NB4 (cell line): ENCODE data around the gene DHRS12.

Experiments used
- DNase-seq: peaks from one replicate; pipeline ENCODE4 v3.0.0; 2010; ENCODE audit warnings: low read depth
- H3K4me3 ChIP-seq: one replicate; pipeline ENCODE4 v1.5.1; 2011; ENCODE audit warnings: mild to moderate bottlenecking, low read depth, low read length, moderate library complexity
- MYC ChIP-seq: IDR thresholded peaks from 2 replicates; pipeline ENCODE4 v1.6.1; 2011; ENCODE audit warnings: low read depth, low read length
- POLR2A ChIP-seq: IDR thresholded peaks from 2 replicates; pipeline ENCODE4 v1.6.1; 2011; ENCODE audit warnings: mild to moderate bottlenecking; ENCODE audit not compliant: insufficient read length; ENCODE audit errors: extremely low read depth
- TF ChIP-seq, protein P1 (sequence below): IDR thresholded peaks from 2 replicates; pipeline ENCODE4 v1.6.1; 2011; ENCODE audit warnings: low read depth, low read length
- TF ChIP-seq, protein P2 (sequence below): IDR thresholded peaks from one replicate; pipeline ENCODE4 v1.5.1; 2012; ENCODE audit warnings: low read depth, low read length

The DHRS12 gene

DNA sequence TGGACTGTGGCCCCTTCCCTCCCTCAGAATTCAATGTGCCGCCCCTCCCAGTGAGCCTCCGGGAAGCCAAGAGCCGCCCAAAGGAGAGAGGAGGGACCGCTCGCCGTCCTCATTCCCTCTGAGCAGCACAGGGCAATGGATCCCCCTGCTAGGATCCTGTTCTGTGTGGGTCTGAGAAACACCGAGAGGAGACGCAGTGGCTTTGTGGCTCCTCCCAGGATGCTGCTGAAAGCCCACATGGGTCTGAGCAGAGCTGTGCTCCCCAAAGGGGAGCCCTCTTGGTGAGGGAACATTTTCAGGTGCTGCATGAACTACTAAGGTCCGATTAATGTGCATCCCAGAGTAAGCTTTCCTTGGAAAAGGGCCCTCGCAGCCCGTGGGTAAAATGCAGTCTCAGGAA is 30.4 kb downstream of the DHRS12 start:
- no peak overlapping the region for H3K4me3 ChIP-seq
- TF ChIP-seq POLR2A, result no peak
- TF ChIP-seq, protein P1, sequence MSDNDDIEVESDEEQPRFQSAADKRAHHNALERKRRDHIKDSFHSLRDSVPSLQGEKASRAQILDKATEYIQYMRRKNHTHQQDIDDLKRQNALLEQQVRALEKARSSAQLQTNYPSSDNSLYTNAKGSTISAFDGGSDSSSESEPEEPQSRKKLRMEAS, result no peak
- TF ChIP-seq, protein P2, sequence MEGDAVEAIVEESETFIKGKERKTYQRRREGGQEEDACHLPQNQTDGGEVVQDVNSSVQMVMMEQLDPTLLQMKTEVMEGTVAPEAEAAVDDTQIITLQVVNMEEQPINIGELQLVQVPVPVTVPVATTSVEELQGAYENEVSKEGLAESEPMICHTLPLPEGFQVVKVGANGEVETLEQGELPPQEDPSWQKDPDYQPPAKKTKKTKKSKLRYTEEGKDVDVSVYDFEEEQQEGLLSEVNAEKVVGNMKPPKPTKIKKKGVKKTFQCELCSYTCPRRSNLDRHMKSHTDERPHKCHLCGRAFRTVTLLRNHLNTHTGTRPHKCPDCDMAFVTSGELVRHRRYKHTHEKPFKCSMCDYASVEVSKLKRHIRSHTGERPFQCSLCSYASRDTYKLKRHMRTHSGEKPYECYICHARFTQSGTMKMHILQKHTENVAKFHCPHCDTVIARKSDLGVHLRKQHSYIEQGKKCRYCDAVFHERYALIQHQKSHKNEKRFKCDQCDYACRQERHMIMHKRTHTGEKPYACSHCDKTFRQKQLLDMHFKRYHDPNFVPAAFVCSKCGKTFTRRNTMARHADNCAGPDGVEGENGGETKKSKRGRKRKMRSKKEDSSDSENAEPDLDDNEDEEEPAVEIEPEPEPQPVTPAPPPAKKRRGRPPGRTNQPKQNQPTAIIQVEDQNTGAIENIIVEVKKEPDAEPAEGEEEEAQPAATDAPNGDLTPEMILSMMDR, result no peak
- no peak for TF ChIP-seq MYC
- no peak for DNase-seq

DNA sequence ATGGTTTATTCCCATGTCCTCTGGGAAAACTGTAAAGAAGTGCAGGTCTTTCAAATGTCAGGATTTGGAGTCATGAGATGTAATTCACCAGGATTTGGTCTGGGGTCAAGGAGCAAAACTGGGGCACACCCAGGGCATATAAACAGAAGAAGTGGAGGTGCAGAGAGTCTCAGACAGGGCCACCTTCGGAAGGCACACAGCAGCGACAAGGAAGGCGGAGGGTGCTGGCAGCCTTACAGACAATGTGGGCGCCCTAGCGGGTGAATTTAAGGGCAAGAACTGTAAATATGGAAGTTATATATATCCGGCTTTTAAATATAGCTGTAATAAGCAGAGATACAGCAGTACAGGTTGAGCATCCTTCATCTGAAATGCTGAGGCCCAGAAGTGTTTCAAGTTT is 31.2 kb downstream of the DHRS12 start:
- no peak for DNase-seq
- TF ChIP-seq, protein P1, result no peak
- TF ChIP-seq MYC, result no peak
- TF ChIP-seq, protein P2, result no peak
- no peak for TF ChIP-seq POLR2A
- H3K4me3 ChIP-seq, result no peak overlapping the region

DNA sequence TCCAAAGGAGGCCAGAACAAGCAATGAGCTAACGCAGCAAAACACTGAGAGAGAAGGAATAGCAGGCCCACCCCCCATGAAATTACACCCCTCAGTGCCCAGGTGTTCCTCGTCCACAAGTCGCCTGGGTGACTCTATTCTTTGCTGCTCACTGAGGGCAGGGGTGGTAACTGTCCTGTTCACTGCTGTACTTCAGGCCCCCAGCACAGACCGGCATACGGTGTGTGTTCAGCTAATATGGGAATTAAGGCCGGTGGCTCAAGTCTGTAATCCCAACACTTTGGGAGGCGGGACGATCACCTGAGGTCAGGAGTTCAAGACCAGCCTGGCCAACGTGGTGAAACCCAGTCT is 31.9 kb downstream of the DHRS12 start:
- DNase-seq, result no peak
- no peak overlapping the region for H3K4me3 ChIP-seq
- TF ChIP-seq POLR2A (no peak), MYC (no peak)
- TF ChIP-seq, protein P2, result no peak
- TF ChIP-seq, protein P1, result no peak

- TF ChIP-seq, protein P1, result no peak
- TF ChIP-seq, protein P2, result no peak
- TF ChIP-seq POLR2A, result no peak
- TF ChIP-seq MYC, result no peak
- no peak for DNase-seq
Observed at GRCh38 chr13:51771418-51772104, 32.4 kb downstream of the DHRS12 start.

GRCh38 chr13:51770681-51771417 is 33.1 kb downstream of the DHRS12 start:
- TF ChIP-seq, protein P1, result no peak
- TF ChIP-seq MYC (no peak), POLR2A (no peak)
- TF ChIP-seq, protein P2, result no peak
- no peak overlapping the region for H3K4me3 ChIP-seq
- DNase-seq, result no peak

More at GRCh38 chr13:51771418-51772104, 32.4 kb downstream of the DHRS12 start:
- H3K4me3 ChIP-seq, result no peak overlapping the region
